ENCODE data around the gene PET100.
"Not testable (repeated sequence)": the region's sequence is repeated elsewhere in the genome, so short reads cannot be mapped to it uniquely, and the experiment has no call there.

Gene PET100

GRCh38 chr19:7635670-7636069 lies 6.1 kb downstream of the PET100 start:
- no peak for DNase-seq

- no peak for DNase-seq
Observed at GRCh38 chr19:7636317-7636690, 6.7 kb downstream of the PET100 start.

GRCh38 chr19:7636691-7637373 lies 7.2 kb downstream of the PET100 start, which contains the start of gene STXBP2:
Gene STXBP2, plus strand, starts transcription at chr19:7637110. Its CDS starts 40 bp downstream, at chr19:7637150.
- no peak for DNase-seq

- DNase-seq: no peak
Observed at GRCh38 chr19:7637374-7638256, 8.0 kb downstream of the PET100 start.

- no peak for DNase-seq
Observed at GRCh38 chr19:7638802-7639465, 9.3 kb downstream of the PET100 start.

- no peak for DNase-seq
Observed at GRCh38 chr19:7639863-7640348, 10.3 kb downstream of the PET100 start.

GRCh38 chr19:7640803-7641202 lies 11.2 kb downstream of the PET100 start:
- DNase-seq: no peak

- DNase-seq: no peak
Observed at GRCh38 chr19:7641290-7642276, 12.0 kb downstream of the PET100 start.

- DNase-seq: no peak
Observed at GRCh38 chr19:7642295-7643030, 12.9 kb downstream of the PET100 start.

- no peak for DNase-seq
Observed at GRCh38 chr19:7643031-7643415, 13.4 kb downstream of the PET100 start.

- DNase-seq: not testable (repeated sequence)
Observed at GRCh38 chr19:7643629-7644549, 14.3 kb downstream of the PET100 start.

- no peak for DNase-seq
Observed at GRCh38 chr19:7644550-7644877, 14.9 kb downstream of the PET100 start.

- no peak for DNase-seq
Observed at GRCh38 chr19:7645163-7645562, 15.6 kb downstream of the PET100 start.

GRCh38 chr19:7645656-7646425 lies 16.2 kb downstream of the PET100 start:
- DNase-seq: no peak

GRCh38 chr19:7646426-7646700 lies 16.8 kb downstream of the PET100 start:
- DNase-seq: no peak

GRCh38 chr19:7647156-7647555 lies 17.6 kb downstream of the PET100 start:
- DNase-seq: no peak

- DNase-seq: no peak
Observed at GRCh38 chr19:7648265-7649014, 18.8 kb downstream of the PET100 start.

- no peak for DNase-seq
Observed at GRCh38 chr19:7650148-7650547, 20.6 kb downstream of the PET100 start.

- DNase-seq: peak; percentile 59
Observed at GRCh38 chr19:7652061-7652641, 22.6 kb downstream of the PET100 start.

Measured in fibroblast of upper back skin (primary cell).